ENCODE results near the gene TNFAIP3.

Gene TNFAIP3

DNA sequence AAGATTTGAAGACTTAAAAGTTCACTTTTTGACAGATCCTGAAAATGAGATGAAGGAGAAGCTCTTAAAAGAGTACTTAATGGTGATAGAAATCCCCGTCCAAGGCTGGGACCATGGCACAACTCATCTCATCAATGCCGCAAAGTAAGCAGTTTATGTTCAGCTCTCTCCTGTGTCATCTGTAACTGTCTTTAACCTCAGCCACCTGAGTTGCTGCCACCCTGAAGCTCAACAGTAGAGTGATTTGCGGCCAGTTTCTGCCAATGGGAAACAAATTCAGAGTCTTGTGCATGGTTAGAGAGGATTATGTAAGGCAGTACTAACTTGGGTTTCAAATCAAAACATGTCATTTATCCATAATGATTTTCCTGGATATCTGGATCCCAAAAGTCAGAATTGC, 10.1 kb downstream of the TNFAIP3 start:
- TF ChIP-seq TAF1 (IDR thresholded peaks at IDR 0.05; ENCODE audit: borderline replicate concordance, insufficient read depth, low read length), result no peak
- TF ChIP-seq SIN3A (IDR thresholded peaks at IDR 0.05; ENCODE audit: borderline replicate concordance, insufficient read depth, low read length), result no peak
- TF ChIP-seq, protein P1, sequence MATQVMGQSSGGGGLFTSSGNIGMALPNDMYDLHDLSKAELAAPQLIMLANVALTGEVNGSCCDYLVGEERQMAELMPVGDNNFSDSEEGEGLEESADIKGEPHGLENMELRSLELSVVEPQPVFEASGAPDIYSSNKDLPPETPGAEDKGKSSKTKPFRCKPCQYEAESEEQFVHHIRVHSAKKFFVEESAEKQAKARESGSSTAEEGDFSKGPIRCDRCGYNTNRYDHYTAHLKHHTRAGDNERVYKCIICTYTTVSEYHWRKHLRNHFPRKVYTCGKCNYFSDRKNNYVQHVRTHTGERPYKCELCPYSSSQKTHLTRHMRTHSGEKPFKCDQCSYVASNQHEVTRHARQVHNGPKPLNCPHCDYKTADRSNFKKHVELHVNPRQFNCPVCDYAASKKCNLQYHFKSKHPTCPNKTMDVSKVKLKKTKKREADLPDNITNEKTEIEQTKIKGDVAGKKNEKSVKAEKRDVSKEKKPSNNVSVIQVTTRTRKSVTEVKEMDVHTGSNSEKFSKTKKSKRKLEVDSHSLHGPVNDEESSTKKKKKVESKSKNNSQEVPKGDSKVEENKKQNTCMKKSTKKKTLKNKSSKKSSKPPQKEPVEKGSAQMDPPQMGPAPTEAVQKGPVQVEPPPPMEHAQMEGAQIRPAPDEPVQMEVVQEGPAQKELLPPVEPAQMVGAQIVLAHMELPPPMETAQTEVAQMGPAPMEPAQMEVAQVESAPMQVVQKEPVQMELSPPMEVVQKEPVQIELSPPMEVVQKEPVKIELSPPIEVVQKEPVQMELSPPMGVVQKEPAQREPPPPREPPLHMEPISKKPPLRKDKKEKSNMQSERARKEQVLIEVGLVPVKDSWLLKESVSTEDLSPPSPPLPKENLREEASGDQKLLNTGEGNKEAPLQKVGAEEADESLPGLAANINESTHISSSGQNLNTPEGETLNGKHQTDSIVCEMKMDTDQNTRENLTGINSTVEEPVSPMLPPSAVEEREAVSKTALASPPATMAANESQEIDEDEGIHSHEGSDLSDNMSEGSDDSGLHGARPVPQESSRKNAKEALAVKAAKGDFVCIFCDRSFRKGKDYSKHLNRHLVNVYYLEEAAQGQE (IDR thresholded peaks at IDR 0.05; ENCODE audit: insufficient read depth in 1 of 2, low read depth in 2 of 2, low read length in 2 of 2), result no peak
- no peak for TF ChIP-seq FOXP2 (optimal IDR thresholded peaks at IDR 0.05; ENCODE audit: borderline replicate concordance, extremely low read depth, extremely low read length, insufficient read depth)
- TF ChIP-seq POLR2AphosphoS5 (IDR thresholded peaks at IDR 0.05; ENCODE audit: low read depth, low read length), result no peak

DNA sequence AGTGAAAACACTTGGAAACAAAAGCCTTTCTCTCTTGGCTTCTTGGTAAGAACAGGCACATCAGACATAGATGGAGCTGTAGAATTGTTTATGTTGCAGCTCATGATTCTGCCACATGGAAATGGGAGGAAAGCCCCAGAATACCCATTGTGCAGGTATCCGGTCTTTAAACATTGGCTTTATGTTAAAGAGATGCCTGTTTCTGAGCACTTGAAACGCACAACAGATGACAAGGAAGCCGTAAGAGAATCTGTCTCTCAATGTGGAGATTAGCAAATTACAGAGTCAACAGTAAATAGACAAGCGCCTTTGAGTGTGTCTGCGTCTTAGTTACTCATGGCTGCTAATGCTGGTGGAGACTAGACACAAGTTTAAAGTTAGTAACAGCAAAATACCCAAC, 10.5 kb downstream of the TNFAIP3 start:
- TF ChIP-seq, protein P1 (IDR thresholded peaks at IDR 0.05; ENCODE audit: insufficient read depth in 1 of 2, low read depth in 2 of 2, low read length in 2 of 2), result no peak
- TF ChIP-seq FOXP2 (optimal IDR thresholded peaks at IDR 0.05; ENCODE audit: borderline replicate concordance, extremely low read depth, extremely low read length, insufficient read depth) (no peak), POLR2AphosphoS5 (IDR thresholded peaks at IDR 0.05; ENCODE audit: low read depth, low read length) (no peak), TAF1 (IDR thresholded peaks at IDR 0.05; ENCODE audit: borderline replicate concordance, insufficient read depth, low read length) (no peak), SIN3A (IDR thresholded peaks at IDR 0.05; ENCODE audit: borderline replicate concordance, insufficient read depth, low read length) (no peak)

DNA sequence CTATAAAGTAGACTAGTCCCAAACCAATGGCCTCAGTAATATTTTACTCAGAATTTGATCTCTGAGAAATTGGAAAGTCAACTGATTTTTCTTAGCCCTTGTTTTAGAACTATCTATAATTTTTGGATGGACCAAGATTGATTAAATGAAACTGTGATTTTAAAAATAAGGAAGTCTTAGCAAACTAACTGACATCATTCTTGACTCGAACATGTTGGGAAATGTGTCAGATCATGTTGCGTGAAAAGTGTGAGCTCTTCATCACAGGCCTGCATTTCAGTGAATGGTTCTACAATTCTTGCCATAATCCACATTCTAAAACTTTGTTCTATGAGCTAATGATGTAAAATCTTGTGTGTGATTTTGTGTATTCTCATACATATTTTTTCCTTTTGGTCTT, 11.0 kb downstream of the TNFAIP3 start:
- TF ChIP-seq POLR2AphosphoS5 (IDR thresholded peaks at IDR 0.05; ENCODE audit: low read depth, low read length), result no peak
- no peak for TF ChIP-seq SIN3A (IDR thresholded peaks at IDR 0.05; ENCODE audit: borderline replicate concordance, insufficient read depth, low read length)
- TF ChIP-seq, protein P1 (IDR thresholded peaks at IDR 0.05; ENCODE audit: insufficient read depth in 1 of 2, low read depth in 2 of 2, low read length in 2 of 2), result no peak
- no peak for TF ChIP-seq FOXP2 (optimal IDR thresholded peaks at IDR 0.05; ENCODE audit: borderline replicate concordance, extremely low read depth, extremely low read length, insufficient read depth)
- TF ChIP-seq TAF1 (IDR thresholded peaks at IDR 0.05; ENCODE audit: borderline replicate concordance, insufficient read depth, low read length), result no peak

DNA sequence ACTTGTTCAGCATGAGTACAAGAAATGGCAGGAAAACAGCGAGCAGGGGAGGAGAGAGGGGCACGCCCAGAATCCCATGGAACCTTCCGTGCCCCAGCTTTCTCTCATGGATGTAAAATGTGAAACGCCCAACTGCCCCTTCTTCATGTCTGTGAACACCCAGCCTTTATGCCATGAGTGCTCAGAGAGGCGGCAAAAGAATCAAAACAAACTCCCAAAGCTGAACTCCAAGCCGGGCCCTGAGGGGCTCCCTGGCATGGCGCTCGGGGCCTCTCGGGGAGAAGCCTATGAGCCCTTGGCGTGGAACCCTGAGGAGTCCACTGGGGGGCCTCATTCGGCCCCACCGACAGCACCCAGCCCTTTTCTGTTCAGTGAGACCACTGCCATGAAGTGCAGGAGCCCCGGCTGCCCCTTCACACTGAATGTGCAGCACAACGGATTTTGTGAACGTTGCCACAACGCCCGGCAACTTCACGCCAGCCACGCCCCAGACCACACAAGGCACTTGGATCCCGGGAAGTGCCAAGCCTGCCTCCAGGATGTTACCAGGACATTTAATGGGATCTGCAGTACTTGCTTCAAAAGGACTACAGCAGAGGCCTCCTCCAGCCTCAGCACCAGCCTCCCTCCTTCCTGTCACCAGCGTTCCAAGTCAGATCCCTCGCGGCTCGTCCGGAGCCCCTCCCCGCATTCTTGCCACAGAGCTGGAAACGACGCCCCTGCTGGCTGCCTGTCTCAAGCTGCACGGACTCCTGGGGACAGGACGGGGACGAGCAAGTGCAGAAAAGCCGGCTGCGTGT, 11.6 kb downstream of the TNFAIP3 start:
- no peak for TF ChIP-seq FOXP2 (optimal IDR thresholded peaks at IDR 0.05; ENCODE audit: borderline replicate concordance, extremely low read depth, extremely low read length, insufficient read depth)
- no peak for TF ChIP-seq TAF1 (IDR thresholded peaks at IDR 0.05; ENCODE audit: borderline replicate concordance, insufficient read depth, low read length)
- no peak for TF ChIP-seq POLR2AphosphoS5 (IDR thresholded peaks at IDR 0.05; ENCODE audit: low read depth, low read length)
- TF ChIP-seq, protein P1 (IDR thresholded peaks at IDR 0.05; ENCODE audit: insufficient read depth in 1 of 2, low read depth in 2 of 2, low read length in 2 of 2), result no peak
- TF ChIP-seq SIN3A (IDR thresholded peaks at IDR 0.05; ENCODE audit: borderline replicate concordance, insufficient read depth, low read length), result no peak
